GM18507 (cell line): ENCODE measurements around the gene CHD2.
A peak's percentile ranks its signal among the peaks of the same experiment; 100 is the strongest.

Experiments used
- DNase-seq: peaks from one replicate; pipeline ENCODE4 v3.0.0; 2011; ENCODE audit warnings: low read depth; ENCODE audit not compliant: insufficient read length; ENCODE audit errors: extremely low spot score
- FAIRE-seq: peaks from 2 replicates; lab custom pipeline; 2011; peaks lifted over from hg19 to GRCh38; lab: Jason Lieb, UNC

CHD2 gene

DNA sequence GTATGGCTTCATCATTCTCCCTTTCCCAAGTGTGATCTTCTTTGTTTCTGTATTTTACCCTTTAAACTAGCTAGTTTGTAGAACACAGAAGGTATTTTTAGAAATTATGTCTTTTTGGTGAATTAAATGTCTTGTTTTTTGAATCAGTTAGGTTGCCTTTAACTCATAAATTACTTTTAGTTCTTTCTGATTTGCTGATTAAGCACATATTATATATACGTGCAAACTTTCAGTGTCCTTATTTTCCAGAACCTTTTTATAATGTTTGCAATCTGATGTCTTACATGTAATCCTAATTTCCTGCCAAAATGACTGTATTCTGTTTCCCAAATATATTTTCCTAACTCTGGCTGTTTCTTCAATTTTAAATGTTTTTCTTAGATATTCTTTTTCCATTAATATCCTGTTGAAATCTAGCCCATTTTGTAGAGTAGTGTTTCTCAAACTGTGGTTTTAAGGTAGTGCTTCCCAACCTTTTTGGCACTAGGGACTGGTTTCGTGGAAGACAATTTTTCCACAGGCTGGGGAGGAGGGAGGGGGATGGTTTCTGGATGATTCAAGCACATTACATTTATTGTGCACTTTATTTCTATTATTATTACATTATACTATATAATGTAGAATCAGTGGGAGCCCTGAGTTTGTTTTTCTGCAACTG lies 51.8 kb downstream of the CHD2 start:
- FAIRE-seq (no peak), DNase-seq (no peak)

DNA sequence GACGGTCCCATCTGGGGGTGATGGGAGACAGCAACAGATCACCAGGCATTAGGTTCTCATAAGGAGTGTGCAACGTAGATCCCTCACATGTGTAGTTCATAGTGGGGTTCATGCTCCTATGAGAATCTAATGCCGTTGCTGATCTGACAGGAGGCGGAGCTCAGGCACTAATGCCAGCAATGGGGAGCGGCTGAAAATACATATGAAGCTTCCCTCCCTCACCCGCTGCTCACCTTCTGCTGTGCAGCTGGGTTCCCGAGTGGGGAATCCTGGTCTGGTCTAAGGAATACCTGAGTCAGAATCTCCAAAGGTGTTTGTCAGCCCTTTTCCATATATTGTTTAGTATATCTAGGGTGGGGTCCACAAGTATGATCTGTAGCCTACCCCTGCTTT lies 52.3 kb downstream of the CHD2 start:
- no peak for FAIRE-seq
- DNase-seq, result no peak

GRCh38 chr15:92953566-92953965 lies 53.4 kb downstream of the CHD2 start:
- DNase-seq, result no peak
- no peak for FAIRE-seq

GRCh38 chr15:92954002-92954401 lies 53.9 kb downstream of the CHD2 start:
- DNase-seq (no peak), FAIRE-seq (no peak)

DNA sequence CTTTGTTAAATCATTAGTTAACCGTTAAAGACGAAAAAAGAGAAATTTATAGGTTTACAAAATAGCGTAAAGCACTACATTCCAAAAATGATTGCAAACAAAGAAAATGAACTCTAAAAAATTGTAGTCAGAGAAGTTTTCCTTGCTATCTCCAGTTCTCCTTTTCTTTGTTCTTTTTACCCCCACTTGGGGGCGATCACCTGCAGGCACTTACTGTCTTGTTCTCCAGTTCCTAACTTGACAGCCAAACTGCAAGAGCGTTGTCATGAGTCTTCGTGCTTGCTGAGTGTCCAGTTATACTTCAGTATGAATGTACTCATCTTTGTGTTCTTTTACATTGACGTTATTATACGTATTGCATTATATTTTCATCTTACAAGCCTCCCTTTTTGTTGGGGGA lies 54.5 kb downstream of the CHD2 start:
- DNase-seq (no peak), FAIRE-seq (no peak)

GRCh38 chr15:92955706-92956105 lies 55.6 kb downstream of the CHD2 start:
- no peak for FAIRE-seq
- no peak for DNase-seq

- no peak for FAIRE-seq
- DNase-seq, result no peak
These were observed 58.0 kb downstream of the CHD2 start for GRCh38 chr15:92958105-92958504.

GRCh38 chr15:92959219-92959618 lies 59.1 kb downstream of the CHD2 start:
- no peak for DNase-seq
- FAIRE-seq, result no peak

- no peak for FAIRE-seq
- DNase-seq, result no peak
These were observed 61.0 kb downstream of the CHD2 start for GRCh38 chr15:92960996-92961681.

GRCh38 chr15:92962914-92963313 lies 62.8 kb downstream of the CHD2 start:
- DNase-seq, result no peak
- FAIRE-seq, result no peak

DNA sequence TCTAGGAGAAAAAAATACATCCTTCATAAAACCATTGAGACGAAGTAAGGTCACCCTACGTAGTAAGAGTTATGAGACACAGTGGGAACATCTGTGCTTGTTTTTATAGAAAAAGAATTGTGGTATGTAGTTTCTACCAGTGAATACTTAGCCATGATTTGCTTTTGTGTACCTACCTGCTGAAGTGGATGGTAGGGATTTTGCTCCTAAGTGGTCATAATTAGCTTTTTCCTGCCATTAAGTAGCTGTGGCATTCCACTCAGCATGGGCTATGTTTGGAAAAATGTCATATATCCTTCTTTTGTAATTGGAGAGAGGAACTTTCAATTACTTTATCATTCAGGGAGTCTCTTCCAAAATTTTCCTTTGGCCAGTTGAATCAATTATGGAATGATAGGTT lies 63.7 kb downstream of the CHD2 start:
- FAIRE-seq (no peak), DNase-seq (no peak)

DNA sequence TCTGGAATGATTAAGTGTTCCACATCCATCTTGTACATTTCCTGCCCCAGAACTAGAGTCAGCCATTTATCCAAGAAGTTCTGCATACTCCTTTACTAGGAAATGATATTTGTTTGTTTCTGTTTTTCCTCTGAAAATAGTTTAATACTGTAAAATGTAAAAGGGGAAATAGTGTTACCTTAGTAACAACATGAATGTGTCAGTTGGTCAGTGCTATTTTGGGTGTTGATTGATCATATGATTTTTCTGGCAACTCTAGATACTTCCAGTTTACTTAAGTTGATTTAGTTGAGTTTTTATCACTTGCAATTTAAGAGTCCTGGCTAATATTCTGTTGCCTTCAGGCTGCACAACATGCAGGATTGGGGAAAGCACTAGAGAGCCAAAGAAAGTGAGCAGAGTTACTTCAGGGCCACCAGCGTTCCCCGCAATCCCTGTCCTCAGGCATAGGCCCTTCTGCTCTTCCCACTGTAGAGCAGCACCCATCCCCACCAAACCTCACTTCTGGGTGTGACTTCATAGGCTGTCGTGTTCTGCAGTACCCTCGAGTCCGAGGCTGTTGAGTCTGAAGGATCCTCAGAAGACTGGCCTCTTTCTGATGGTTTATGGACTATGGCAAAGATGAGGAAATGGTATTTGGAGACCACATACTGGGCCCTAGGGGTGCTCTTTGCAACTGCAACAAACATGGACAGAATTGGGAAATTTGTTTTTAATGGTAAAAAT lies 69.0 kb downstream of the CHD2 start:
- DNase-seq (no peak), FAIRE-seq (no peak)

DNA sequence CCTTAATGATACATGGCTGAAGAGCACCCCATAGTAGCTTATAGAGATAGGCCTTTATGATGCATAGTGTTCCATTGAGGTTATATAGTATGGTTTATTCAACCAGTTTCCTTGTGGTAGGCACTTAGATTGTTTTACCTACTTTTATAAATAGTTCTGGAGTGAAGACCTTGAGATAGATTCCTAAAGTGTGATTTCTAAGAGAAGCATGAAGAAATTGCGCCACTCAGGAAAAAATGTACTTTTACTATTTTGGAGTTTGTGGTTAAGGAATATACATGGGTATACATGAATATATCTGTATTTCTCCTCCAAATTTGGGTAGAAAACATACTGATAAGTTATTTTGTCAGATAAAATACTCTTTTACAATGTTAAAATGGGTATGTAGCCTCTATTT lies 70.5 kb downstream of the CHD2 start:
- FAIRE-seq, result no peak
- DNase-seq, result no peak

DNA sequence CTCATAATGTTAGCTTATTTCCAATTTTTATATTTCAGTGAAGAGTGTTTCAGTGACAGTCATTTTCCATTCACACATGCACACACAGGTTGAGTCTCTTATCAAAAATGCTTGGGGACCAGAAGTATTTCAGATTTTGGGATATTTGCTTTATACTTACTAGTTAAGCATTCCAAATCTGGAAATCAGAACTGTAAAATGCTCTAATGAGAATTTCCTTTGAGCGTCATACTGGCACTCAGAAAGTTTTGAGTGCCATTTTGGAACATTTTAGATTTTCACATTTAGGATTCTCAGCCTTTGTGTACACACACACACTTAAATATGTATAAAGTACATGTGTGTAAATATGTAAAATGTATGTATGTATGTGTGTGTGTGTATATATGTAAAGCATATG lies 71.0 kb downstream of the CHD2 start:
- FAIRE-seq, result no peak
- no peak for DNase-seq

DNA sequence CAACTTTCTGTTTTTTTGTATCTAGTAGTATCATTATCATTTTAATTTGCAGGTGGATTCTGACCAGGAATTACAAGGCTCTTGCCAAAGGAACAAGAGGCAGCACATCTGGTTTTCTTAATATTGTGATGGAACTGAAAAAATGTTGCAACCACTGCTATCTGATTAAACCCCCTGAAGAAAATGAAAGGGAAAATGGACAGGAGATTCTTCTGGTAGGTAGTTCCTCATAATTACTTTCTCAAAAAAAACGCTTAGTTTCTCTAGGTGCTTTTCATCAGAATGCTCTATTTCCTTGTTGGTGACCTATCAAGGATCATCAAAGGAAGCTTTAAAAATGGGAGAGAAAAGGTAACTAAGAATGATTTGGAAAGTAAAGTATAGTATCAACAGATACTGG lies 71.6 kb downstream of the CHD2 start:
- FAIRE-seq, result no peak
- no peak for DNase-seq

DNA sequence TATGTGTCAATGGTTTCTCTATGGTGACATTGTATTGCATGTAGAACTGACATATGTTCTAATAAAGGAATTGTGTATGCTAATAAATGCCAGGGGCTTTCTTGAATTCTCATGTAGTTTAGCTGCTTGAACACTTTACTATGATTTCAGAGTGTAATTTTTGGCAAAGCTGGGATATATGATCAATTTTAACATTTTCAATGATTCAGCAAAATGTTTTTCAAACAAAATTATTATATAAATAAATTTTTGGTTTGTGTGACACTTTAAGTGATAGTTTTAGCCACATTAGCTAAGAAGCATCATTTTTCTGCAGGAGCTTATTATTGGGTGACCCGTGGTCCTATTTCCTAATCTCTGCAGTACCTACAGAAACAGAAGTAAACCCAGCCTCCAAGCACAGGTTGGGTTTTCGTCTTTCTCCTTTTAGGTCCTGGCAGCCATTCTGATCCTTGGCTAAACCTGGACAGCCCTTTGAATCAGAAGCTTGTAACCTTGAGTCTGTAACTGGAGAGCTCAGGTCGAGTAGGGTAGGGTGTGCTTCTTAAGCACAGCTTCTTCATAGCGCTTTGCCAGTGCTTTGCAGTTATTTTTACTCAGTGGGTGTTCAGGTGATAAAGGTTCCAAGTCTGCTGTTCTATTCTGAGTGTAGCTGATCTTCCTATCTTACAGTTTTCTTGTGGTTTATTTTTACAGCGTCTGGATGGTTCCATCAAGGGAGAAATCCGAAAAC lies 74.2 kb downstream of the CHD2 start:
- FAIRE-seq (no peak), DNase-seq (no peak)

DNA sequence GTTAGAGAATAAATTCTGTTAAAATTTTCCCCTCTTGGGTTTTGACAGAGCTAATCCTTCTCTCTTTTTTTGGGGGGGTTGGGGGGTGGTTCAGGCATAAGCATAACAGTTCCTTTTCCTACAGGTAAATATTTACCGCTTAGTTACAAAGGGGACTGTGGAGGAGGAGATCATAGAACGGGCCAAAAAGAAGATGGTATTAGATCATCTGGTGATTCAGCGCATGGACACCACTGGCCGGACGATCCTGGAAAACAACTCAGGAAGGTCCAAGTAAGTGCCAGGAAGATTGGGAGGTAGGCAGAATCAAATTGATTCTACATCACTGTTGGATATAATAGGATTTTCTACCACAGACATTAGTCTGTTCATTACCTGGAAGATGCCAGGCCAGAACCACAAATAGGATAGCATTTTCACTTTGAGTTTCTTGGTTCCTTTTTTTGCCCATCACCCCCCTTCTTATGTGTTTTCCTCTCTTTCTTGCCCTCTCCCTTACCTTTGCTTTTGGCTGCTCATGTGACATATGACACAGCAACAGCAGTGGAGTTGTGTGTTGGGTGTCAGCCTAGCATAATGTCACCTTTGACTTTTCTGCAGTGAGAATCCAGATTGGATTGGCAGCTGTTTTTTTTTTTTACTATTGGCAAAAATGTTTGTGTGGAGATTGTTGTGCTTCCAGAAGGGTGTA lies 79.0 kb downstream of the CHD2 start:
- no peak for FAIRE-seq

DNA sequence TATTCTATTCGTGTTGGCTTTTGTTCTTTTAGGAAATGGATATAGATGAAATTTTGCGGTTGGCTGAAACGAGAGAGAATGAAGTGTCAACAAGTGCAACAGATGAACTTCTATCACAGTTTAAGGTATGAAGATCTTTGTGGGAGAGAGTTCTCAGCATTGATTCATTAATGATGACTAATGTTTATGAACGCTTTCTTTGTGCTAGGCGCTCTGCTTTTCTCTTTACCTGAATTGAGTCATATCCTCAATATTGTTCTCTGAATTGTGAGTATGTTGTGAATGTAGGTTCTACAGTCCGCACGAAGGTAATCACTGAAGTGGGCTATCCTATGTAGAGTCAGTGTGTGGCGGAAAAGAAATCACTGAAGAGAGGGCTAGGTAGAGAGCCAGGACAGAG lies 81.2 kb downstream of the CHD2 start:
- DNase-seq (no peak), FAIRE-seq (no peak)

More for the DNA sequence above, 79.0 kb downstream of the CHD2 start:
- DNase-seq, result no peak

- FAIRE-seq (no peak), DNase-seq (no peak)
These were observed 84.0 kb downstream of the CHD2 start for GRCh38 chr15:92984161-92984560.

DNA sequence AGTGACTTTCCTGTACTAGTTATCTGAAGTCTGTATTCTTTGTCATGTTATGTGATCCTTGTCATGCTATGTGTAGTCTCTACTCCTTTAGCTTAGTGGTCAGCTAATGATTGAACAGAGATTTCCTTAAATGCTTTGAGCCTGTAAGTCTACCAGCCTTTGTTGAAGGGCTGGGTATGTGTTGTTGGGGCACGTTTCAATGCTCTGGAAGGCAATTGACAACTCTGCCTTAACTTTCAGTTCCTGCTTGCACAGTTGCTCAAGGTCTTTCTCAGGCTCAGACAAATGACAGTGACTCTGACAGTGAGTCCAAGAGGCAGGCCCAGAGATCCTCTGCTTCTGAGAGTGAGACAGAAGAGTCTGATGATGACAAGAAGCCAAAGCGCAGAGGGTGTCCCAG lies 89.3 kb downstream of the CHD2 start:
- FAIRE-seq, result peak; percentile 75
- DNase-seq, result no peak
